HG02852 (cell line): Measurements from ENCODE around the gene F5.

Experiments used
- ATAC-seq: cut with Tn5 transposase; IDR thresholded peaks from one replicate; pipeline ENCODE4 v1.9.1; 2021; ENCODE audit warnings: mild to moderate bottlenecking, moderate library complexity; ENCODE audit not compliant: unreplicated experiment

Gene F5

DNA sequence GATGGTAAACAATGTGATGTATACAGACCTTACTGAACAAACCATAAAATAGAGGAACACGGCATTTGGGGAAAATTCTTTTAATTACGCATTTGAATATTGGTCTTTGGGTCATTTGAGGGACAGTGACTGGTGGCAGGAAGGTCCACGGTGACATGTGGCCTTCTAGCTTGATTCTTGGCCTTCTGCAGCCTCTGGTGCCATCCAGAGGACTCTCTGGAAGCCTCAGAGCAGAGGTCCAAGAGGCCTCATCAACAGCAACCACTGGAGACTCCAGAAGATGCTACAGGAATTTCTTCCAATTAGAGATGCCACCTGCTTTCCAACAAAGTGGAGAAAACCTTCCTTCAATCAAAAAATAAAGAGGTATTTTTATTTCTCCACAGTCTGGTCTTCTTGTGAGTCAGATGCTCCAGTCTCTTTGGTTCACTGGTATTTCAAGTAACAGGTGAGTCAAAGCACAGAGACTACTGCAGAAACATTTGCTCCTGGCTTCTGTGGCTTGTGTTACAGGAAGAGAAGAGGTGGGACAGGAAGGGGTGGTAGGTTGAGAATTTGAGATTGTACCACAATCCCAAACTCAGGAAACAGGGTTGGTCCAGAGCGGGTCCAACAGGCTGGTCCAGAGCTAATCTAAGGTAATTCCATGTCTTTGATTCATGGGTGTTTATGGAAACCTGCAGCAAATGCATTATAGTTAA is 2.7 kb upstream of the F5 start:
- ATAC-seq = no peak

- no peak for ATAC-seq
These were observed 1.8 kb upstream of the F5 start for GRCh38 chr1:169588112-169588511.

DNA sequence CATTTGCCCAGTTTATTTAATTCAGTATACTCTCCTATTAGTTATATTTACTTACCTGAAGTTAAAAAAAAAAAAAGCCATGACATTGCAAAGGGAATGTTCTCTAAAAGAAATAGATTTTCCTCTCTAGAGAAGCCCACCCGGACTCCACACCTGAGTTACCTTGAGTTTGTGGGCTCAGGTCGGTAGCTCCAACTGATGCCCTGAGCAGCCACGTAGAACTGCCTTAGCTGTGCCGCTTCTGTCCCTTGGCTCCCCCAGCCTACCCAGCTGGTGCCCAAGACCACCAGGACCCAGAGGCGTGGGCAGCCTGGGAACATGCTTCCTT is 250 bp downstream of the F5 start:
- peak; percentile 36 for ATAC-seq

DNA sequence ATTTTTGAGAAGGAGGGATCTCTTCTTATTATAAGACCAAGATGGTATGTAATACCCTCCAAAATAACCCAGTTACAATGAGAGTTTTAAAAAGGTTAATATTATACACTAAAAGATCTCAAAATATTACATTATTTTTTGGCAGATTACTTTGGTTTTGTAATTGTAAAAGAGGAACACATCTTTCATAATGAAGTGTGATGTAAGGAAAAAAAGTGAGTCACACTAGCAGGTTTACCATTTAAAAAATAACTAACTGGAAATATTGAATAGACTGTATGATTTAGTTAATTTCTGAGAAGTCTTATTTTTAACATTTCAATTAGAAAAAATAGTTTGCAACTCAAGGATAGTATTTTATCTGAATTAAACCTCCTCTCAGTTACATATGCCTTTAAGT is 1.1 kb downstream of the F5 start:
- no peak for ATAC-seq

GRCh38 chr1:169584483-169585144 is 1.7 kb downstream of the F5 start:
- no peak for ATAC-seq

DNA sequence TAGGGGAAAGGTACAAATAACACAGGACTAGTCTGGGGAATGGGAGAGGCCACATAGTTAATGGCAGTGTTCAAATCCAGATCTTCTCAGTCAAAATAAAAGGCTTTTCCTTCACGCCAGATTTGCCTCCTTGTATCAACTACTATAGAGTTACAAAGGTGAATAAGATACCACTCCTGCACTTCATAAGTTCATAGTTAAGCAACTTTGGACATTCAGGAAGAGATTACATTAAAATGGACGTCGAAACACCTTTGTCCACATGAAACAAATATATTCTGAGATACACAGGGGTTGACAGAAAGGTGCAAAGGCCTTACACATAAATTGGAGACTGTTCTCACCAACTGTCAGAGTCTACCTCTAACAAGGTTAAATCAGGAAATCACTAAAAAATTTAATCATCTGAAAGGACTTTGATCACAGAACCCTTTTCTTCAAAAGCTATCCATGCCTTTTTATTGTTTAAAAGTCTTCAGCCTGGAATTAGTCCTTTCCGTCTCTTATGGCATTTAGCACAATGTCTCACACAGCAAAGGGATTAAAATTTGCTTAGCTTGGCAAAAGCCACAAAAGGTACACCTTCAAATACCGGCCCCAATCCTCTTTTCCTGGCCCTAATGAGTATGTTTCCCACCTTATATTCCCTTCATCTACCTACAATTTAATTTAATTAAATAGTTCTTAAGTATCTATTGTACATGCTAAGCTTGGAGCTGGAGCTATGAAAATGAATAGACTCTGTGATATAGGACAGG is 8.1 kb downstream of the F5 start:
- ATAC-seq = no peak

- no peak for ATAC-seq
These were observed 9.3 kb downstream of the F5 start for GRCh38 chr1:169576935-169577331.

DNA sequence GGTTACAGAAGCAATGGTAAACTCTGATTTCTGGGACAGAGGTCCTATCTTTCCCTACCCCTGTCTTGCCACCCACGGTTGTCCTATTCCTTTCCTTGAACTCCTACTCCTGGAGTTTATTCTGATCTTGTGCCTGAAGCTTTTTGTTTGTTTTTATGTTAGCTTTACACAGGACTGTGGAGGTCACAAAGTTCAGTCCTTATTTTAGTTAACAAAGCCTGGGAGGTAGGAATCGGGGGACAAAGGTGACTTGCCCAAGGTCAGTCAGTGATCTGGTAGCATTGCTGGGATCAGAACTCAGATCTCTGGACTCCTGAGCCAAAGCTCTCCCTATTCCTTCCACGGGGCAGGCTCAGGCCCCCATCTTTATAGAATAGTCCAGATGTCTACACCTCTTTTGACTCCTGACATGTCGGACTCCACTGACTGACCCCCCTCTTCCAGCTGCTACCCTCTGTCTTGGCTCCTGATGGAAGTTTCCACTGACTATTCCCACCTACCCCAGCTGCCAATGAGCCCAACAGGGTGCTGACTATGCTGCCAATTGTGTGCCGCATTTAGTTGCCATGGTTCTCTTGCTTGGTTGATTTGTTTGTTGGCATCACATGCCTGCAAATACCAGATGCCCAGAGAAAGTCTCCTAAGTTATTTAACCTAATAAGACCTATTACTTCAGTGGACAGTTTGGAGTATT is 9.9 kb downstream of the F5 start:
- no peak for ATAC-seq

GRCh38 chr1:169574336-169574735 is 11.9 kb downstream of the F5 start:
- no peak for ATAC-seq

DNA sequence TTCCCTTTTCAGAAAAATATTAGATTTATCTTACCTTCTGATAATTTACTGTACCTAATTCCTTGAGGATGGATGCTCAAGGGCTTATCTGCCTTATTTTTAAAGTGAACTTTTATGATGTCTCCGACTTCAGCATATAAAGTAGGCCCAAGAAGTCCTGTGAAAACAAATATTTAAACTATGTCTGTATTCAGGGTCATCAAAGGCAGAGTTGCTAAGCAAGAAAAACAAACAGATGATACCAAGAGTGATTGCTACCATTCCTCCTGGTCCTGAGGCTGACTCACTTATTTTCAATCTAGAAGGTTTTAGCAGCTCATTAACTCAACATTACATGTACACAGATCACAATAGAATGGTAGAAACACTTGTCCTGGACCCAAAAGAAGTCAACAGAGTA is 14.1 kb downstream of the F5 start:
- no peak for ATAC-seq

GRCh38 chr1:169571450-169571849 is 14.8 kb downstream of the F5 start:
- no peak for ATAC-seq

DNA sequence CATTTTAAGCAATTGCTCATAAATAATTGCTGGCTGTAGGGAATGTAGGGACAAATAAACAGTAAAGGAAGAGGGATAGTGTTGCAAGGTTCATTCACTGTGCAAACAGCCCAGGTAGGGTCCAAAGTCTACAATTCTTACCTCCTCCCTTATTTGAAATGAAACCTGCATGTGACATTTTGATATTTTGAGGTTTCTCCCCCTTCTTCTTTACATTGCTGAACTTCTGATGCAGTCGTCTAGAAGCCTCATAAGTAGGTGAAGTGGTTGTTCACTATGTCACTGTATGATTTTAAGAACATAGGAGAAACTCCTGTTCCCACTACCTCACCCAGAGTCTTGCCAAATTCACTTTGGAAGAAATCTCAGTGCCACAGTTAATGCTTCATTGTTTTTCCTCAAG is 16.1 kb downstream of the F5 start:
- no peak for ATAC-seq

DNA sequence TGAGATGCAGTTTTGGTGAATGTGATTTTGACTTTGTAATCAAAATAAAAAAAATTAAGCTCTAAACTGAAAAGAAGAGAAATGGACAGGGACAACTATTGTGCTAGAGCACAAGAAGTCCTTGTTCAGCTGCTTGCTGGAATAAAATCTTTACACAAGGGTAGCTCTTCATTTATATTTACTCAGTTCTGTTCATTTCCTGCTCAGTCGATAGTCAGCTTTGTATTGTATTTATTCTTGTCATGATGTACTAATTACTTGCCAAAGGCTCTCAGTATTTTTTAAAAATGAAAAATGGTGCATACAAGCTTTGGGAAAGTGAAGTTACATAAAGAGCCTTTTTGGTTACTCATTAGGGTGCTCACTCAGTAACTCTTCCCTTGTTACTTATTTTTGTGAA is 17.8 kb downstream of the F5 start:
- no peak for ATAC-seq

DNA sequence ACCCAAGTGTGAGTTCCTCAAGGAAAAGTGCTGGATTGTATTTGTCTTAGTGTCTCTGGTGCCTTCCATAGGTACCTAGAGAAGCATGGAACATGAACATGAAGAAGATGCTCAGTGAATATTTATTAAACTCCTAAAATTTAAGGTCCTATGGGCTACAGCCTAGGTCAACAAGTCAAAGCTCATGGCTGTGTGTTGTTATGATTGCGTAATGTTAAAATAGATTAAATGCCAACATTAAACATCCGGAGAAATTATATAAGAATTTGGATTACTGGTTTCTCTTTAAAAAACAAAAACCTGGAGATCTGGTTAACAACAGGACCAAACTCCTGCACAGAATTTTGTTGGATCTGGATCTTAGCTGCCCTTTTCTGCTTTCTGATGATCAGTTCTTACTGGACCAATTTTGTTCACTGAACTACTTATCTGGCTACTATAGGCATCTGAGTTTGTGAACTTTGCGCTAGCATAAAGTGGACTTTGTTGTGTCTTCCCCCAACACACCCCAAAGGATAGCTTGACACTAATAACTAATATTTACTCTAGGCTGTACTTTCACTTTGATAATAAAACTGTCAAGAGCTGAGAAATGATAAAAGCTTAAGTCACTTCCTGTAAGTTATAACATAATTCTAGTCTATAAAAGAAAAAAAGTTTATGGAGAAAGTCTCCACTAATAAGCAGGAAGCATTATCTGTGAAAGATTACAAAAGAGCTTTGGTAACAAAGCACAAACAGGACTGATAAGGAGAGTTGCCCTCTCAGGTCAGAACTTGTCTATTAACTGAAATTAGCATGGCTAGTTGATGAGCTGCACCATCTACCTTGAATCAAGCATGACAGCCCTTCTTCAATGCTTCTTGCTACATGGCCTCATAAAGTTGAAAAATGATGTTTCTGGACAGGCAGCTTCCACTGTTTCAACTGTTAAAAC is 20.7 kb downstream of the F5 start:
- no peak for ATAC-seq

- ATAC-seq = no peak
These were observed 22.6 kb downstream of the F5 start for GRCh38 chr1:169563650-169564049.

GRCh38 chr1:169563019-169563615 is 23.2 kb downstream of the F5 start:
- ATAC-seq = no peak

GRCh38 chr1:169561692-169562091 is 24.6 kb downstream of the F5 start:
- ATAC-seq = no peak

- ATAC-seq = no peak
These were observed 29.1 kb downstream of the F5 start for GRCh38 chr1:169557131-169557530.

GRCh38 chr1:169550294-169550693 is 36.0 kb downstream of the F5 start:
- ATAC-seq = peak; percentile 65

DNA sequence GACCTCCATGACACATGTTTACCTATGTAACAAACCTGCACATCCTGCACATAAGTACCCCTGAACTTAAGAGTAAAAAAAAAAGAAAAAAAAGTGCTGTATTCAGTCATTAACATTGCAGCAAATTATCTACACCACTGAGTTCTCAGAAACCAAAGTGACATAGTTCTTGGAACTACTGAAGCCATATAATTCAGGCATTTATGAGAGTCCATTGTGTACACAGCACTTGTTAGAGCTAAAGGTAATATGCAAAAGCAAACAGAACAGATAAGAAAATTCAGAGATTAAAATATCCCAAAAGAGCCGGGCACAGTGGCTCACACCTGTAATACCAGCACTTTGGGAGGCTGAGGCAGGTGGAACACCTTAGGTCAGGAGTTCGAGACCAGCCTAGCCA is 38.0 kb downstream of the F5 start:
- no peak for ATAC-seq
